NCI-H128 (cell line): Measurements from ENCODE around the gene RAB40C.

Source experiments
- DNase-seq: peaks from one replicate; lab custom pipeline; 2025; ENCODE audit not compliant: unreplicated experiment; lab: John Stamatoyannopoulos, UW

Gene RAB40C

GRCh38 chr16:644556-644955 lies 54.7 kb downstream of the RAB40C start:
- DNase-seq = no peak

- no peak for DNase-seq
Measured at GRCh38 chr16:645852-646678, 56.2 kb downstream of the RAB40C start.

DNA sequence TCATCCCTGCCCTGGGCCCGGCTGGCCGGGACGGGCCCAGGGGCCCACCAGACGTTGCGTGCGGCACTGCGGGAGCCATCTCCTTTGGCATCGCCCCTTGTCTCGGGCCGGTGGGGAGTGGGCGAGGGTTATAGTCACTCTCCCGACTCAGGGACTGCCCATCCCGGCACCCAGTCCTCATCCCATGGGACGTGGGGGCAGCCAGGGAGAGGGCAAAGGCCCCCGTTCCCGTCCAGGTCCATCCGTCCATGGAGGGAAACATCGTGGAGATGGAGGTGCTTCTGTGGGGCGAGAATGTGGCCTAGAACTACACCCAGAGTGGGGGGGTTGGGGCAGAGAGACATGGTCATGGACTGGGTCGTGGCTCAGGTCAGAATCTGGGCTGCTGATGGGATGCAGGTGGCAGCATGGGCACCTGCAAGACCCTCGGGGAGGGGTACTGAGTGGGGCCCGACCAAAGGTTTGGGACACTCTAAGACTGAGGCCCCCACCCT lies 56.9 kb downstream of the RAB40C start:
- no peak for DNase-seq

- DNase-seq = no peak
Measured at GRCh38 chr16:647173-647902, 57.5 kb downstream of the RAB40C start.

DNA sequence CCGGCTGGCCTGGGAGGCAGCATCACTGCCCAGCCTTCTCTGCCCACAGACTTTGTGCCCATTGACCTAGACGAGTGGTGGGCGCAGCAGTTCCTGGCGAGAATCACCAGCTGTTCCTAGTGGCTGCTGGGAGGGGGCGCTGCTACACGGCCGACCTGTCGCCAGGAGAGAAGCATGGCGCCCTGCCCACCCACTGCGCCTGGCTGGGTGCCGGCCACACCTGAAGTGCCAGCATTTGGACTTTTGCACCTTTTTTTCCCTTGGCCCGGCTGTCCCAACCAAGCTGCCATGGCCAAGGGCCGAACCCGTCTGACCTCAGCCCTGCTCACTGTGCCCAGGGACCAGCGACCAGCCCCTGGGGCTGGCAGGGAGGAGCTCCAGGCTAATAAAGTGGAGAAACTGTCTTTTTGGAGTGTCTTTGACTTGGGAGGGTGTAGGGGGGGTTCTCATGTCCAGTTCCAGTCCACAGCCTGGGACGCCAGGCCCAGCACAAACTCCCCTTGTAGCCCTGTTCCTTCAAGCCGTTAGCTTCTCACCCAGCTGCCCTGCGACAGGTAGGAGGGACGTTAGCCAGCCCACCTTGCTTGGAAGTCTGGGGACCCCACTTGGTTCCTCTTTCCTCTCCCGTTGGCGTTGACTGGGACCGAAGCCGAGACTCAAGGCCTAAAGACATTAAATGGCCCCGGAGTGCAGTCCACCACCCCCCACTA lies 58.4 kb downstream of the RAB40C start:
- DNase-seq = no peak

- DNase-seq = peak; percentile 32
Measured at GRCh38 chr16:648781-649589, 59.1 kb downstream of the RAB40C start, which contains the start of gene WDR90. Gene WDR90, plus strand, starts transcription at chr16:649365. Its CDS starts 52 bp downstream, at chr16:649417.

- no peak for DNase-seq
Measured at GRCh38 chr16:649631-650030, 59.8 kb downstream of the RAB40C start.

DNA sequence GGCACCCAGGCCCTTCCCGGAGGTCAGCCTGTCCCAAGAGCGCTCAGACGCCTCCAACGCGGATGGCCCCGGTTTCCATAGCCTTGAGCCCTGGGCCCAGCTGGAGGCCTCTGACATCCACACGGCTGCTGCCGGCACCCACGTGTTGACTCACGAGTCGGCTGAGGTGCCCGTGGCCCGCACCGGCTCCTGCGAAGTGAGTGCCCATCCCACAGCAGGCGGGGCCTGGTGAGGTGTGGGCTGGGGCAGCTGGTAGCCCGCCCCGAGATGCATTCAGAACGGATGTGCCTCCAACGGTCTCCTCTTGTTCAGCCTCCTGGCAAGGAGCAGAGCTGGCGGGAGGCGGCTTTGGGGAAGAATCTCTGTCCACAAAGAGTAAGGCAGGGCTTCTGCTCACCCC lies 62.0 kb downstream of the RAB40C start:
- DNase-seq = no peak

DNA sequence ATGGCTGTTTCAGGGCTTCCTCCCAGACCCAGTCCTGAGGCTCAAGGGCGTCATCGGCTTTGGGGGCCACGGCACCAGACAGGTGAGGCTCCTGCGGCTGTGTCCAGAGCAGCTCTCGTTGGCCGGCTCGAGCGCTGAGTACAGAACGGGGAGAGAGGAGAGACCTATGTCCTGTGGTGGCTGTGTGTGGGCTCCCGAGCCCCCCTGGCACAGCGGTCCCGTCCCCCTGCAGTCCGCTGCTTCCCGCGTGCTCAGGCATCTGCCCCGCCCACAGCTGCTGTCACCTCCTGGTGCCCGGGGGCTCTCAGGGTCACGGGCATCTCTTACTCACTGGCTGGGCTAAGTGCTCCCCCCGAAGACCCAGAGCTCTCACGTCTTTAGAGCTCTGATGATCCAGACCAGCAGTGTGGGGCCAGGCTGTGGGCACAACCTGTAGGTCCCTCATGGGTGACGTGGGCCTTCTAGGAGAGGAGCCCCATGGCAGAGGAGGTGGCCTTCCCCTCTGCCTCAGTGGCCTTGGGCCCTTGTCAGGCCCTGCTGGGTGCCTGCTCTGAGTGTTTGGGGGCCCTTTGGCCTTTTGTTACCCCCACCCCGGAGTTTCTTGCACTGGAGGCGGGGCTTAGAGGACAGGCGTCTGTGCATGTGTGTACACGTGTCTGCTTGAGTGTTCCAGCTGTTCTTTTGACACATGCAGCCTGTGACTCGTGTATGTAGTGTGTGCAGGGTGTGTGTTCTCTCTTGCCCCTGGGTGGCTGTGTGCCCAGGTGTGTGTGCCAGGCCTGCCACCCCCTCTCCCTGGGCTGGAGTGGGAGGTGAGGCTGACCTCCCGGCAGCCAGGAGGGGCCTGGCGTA lies 62.8 kb downstream of the RAB40C start:
- DNase-seq = no peak

DNA sequence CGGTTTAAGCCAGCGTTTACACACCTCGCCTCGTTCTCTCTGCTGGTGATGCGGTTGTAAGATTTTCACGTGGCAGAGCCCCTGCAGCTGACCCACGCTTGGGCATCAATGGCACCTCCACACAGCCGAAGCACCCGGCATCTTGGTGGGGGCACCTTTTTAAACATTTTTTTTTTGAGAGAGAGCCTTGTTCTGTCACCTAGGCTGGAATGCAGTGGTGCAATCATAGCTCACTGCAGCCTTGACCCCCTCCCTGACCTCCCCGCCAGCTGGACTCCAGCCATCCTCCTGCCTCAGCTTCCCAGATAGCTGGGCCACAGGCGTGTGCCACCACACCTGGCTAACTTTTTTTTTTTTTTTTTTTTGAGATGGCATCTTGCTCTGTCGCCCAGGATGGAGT lies 64.2 kb downstream of the RAB40C start:
- DNase-seq = no peak

DNA sequence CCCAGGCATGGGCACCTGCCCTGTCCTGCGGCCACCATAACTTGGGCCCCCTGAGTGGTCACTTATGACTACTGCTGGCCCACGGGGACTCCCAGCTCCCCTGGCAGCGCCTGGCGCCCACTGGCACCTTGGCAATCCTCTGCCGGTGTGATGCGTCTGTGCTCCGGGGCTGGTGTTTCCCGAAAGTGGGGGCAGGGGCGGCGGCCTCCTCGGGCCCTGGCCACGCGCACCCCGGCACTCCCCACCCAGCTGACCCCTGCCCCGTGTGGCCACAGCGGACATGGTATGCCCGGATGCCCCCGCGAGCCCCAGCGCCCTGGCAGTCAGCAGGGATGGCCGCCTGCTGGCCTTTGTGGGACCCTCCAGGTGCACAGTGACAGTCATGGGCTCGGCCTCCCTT lies 67.6 kb downstream of the RAB40C start:
- no peak for DNase-seq

- no peak for DNase-seq
Measured at GRCh38 chr16:658679-659571, 69.1 kb downstream of the RAB40C start.

DNA sequence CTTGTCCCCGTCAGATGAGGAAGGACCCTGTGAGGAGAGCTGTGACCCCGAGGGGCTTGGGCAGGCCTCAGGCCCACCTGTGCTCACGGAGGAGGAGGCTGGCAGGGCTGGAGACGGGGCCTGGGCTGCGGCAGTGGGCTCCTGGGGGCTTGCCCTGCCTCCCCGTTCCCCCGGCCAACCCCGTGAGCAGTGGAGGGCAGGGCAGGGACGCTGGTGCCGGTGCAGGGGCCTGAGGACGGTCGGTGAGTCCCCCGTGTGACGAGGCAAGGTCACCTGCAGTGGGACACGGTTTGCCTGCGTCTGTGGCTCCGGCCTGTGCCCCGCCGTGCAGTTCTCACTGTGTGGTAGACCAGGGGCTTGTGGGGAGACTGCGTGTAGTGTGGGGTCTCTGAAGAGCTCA lies 69.8 kb downstream of the RAB40C start:
- no peak for DNase-seq

DNA sequence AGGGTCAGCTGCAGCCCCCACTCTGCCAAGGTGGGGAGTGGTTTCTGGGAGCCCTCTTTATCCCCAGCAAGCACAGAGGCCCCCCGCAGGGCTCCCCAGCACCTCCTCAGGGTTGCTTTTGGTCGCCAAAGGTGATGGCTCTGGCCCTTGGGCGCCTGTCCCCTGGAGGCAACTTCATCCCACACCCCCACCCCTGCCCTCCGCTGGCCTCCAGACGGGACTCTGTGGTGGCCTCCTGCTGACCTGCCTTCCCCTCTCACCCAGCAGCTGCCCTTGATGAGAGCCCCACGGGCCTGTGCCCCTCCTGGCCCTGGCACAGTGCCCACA lies 70.2 kb downstream of the RAB40C start:
- no peak for DNase-seq

DNA sequence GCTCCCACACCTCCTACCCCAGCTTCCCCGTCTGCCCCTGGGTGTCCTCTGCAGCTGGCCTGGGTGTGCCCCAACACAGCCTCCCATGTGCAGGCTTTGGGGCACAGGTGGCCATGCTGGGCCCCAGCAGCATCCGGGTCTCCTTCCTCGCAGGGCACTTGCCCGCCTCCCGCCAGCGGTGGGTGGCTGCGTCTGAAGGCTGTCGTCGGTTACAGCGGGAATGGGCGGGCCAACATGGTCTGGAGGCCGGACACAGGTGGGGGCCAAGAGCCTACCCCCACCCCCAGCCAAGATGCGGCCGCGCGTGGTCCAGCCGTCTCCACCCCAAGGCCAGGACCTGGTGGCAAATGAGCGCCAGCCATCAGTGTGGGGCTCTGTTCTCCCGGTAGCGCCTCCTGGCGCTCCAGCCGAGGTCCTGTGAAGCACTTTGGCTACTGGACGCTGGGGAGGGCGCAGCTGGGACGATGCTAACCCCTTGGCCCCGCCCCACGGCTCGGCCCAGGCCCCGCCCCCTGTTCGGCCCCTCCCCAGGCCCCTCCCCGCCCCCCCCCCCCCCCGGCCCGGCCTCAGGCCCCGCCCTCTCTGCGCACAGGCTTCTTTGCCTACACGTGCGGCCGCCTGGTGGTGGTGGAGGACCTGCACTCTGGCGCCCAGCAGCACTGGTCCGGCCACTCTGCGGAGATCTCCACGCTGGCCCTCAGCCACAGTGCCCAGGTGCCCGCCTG lies 70.8 kb downstream of the RAB40C start:
- DNase-seq = no peak

DNA sequence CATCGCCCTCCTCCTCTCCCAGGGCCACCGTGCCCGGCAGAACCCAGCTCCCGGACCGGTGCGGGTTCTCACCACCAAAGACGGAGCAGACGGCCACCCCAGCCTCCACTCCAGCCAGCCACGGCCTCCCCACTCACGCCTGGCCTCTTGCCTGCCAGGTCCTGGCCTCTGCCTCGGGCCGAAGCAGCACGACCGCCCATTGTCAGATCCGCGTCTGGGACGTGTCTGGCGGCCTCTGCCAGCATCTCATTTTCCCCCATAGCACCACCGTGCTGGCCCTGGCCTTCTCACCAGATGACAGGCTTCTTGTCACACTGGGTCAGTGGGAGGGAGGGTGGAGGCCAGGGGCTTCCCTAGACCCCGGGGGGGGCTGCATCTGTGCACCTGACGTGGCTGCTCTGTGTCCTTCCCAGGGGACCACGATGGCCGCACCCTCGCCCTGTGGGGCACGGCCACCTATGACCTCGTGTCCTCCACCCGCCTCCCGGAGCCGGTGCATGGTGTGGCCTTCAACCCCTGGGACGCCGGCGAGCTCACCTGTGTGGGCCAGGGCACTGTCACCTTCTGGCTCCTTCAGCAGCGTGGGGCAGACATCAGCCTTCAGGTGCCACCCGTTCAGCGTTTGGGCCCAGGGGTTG lies 71.4 kb downstream of the RAB40C start:
- DNase-seq = no peak

- no peak for DNase-seq
Measured at GRCh38 chr16:662095-662494, 72.2 kb downstream of the RAB40C start.

- DNase-seq = no peak
Measured at GRCh38 chr16:662597-662996, 72.7 kb downstream of the RAB40C start.
